K562 (cell line): Measurements from ENCODE around the gene FMN2. TPM values are rescaled to one million over a fixed set of nuclear protein-coding genes. Genes with fewer than 3 reads are reported as not detected.

Experiments used
- ATAC-seq: fragments of 200-7000 bp; cut with Tn5 transposase; 3 replicates; pipeline ENCODE4 v1.9.1; 2020; ENCODE audit warnings: moderate library complexity
- BruUV-seq: library from RNA; stranded (reverse); fragments of 400-500 nt; replicated peaks from 2 replicates; lab custom pipeline; 2021; lab: Mats Ljungman, UMichigan
- CTCF ChIA-PET: fragments of 300-600 bp; formaldehyde crosslinking; extraction: SDS; loops from one replicate; lab custom pipeline; 2021; ENCODE audit warnings: low intra/inter-chr PET ratio; lab: Yijun Ruan, JAX
- POLR2A ChIA-PET: fragments of 300-600, 350-650 bp; sonication (Branson Sonifier 250); formaldehyde crosslinking; extraction: SDS; loops from one replicate; lab custom pipeline; 2021; ENCODE audit warnings: antibody characterized with exemption, inconsistent platforms; lab: Yijun Ruan, JAX
- DNase-seq, 4 experiments: peaks; one replicate each; pipeline versions ENCODE4 v3.0.0 to v3.0.0-alpha.2; 2011 to 2018; ENCODE audit warnings: low spot score in 3 of 4, mixed read lengths in 3 of 4; ENCODE audit errors: extremely low read depth in 1 of 4
- FAIRE-seq: peaks from 2 replicates; lab custom pipeline; 2011; peaks lifted over from hg19 to GRCh38; lab: Jason Lieb, UNC
- H2AFZ ChIP-seq: 2 replicates; pipeline ENCODE4 v1.6.0; 2011; ENCODE audit warnings: low read depth, low read length, control low read depth, inconsistent platforms
- H3K27ac ChIP-seq: fragments of 200-600 bp; 3 replicates; pipeline ENCODE4 v1.8.0; 2011; ENCODE audit warnings: low read depth, mild to moderate bottlenecking, control low read depth, inconsistent platforms, low read length, moderate library complexity, mixed read lengths; ENCODE audit errors: extremely low read depth
- H3K27me3 ChIP-seq, 2 experiments: fragments of 300-600 bp in 1 of 2; 2 replicates in 1 of 2; 3 replicates in 1 of 2; pipeline versions ENCODE4 v1.6.0 to v1.8.0; 2011; ENCODE audit warnings: inconsistent platforms in 2 of 2, low read length in 2 of 2, mild to moderate bottlenecking in 1 of 2, mixed read lengths in 1 of 2, moderate library complexity in 1 of 2; ENCODE audit not compliant: control insufficient read depth in 2 of 2, insufficient read depth in 2 of 2
- H3K36me3 ChIP-seq: fragments of 300-600 bp; 3 replicates; pipeline ENCODE4 v1.8.0; 2011; ENCODE audit warnings: mild to moderate bottlenecking, low read length, inconsistent platforms; ENCODE audit not compliant: control insufficient read depth, insufficient read depth
- H3K4me1 ChIP-seq, 2 experiments: fragments of 200-600 bp in 1 of 2; replicated peaks in 1 of 2; 2 replicates in 1 of 2; 3 replicates in 1 of 2; pipeline versions ENCODE4 v1.5.1 to v1.8.0; 2011; ENCODE audit warnings: inconsistent platforms in 2 of 2, low read length in 2 of 2, mild to moderate bottlenecking in 1 of 2, mixed read lengths in 1 of 2, moderate library complexity in 1 of 2; ENCODE audit not compliant: control insufficient read depth in 2 of 2, insufficient read depth in 2 of 2
- H3K4me2 ChIP-seq: 2 replicates; pipeline ENCODE4 v1.6.1; 2011; ENCODE audit warnings: low read length, control low read depth, inconsistent platforms, mixed read lengths; ENCODE audit not compliant: insufficient read depth
- H3K4me3 ChIP-seq: fragments of 200-600 bp; sonication (generic), shearing (Covaris generic); 2 replicates; pipeline ENCODE4 v1.5.1; 2016; ENCODE audit warnings: control low read depth, inconsistent platforms
- H3K79me2 ChIP-seq: fragments of 200-600 bp; 3 replicates; pipeline ENCODE4 v1.8.0; 2011; ENCODE audit warnings: low read length, inconsistent platforms; ENCODE audit not compliant: control insufficient read depth, insufficient read depth
- H3K9ac ChIP-seq, 2 experiments: 2 replicates each; pipeline versions ENCODE4 v1.6.0 to v1.6.1; 2011; ENCODE audit warnings: low read depth in 2 of 2, low read length in 2 of 2, control low read depth in 1 of 2, inconsistent platforms in 1 of 2, mild to moderate bottlenecking in 1 of 2, mixed read lengths in 1 of 2; ENCODE audit not compliant: insufficient read depth in 1 of 2
- H3K9me1 ChIP-seq: one replicate; pipeline ENCODE4 v1.6.0; 2011; ENCODE audit warnings: inconsistent platforms, mild to moderate bottlenecking, low read length, moderate library complexity; ENCODE audit not compliant: control insufficient read depth, insufficient read depth
- H3K9me3 ChIP-seq: replicated peaks from 2 replicates; pipeline ENCODE4 v1.5.1; 2011; ENCODE audit warnings: low read depth, low read length, inconsistent platforms; ENCODE audit not compliant: control insufficient read depth, insufficient read depth
- H4K20me1 ChIP-seq: replicated peaks from 2 replicates; pipeline ENCODE4 v1.6.1; 2011; ENCODE audit warnings: low read length, inconsistent platforms, mixed read lengths; ENCODE audit not compliant: control insufficient read depth, insufficient read depth
- BRF1 ChIP-seq: IDR thresholded peaks from 3 replicates; pipeline ENCODE4 v1.6.1; 2011; ENCODE audit warnings: borderline replicate concordance, mild to moderate bottlenecking; ENCODE audit not compliant: insufficient read length; ENCODE audit errors: extremely low read depth
- NR0B1 ChIP-seq: fragments of 450-650 bp; IDR thresholded peaks from one replicate; pipeline ENCODE4 v1.6.1; 2018; ENCODE audit warnings: mild to moderate bottlenecking, moderate library complexity; ENCODE audit not compliant: partially characterized antibody
- SFPQ ChIP-seq: fragments of 200-400 bp; formaldehyde crosslinking; IDR thresholded peaks from 2 replicates; pipeline ENCODE4 v1.6.1; 2017; ENCODE audit warnings: mild to moderate bottlenecking, low read depth, low read length, moderate library complexity
- SMAD3 ChIP-seq: fragments of 450-650 bp; formaldehyde crosslinking; conservative IDR thresholded peaks from 2 replicates; pipeline ENCODE4 v1.4.0; 2020; ENCODE audit warnings: mild to moderate bottlenecking
- ZBTB12 ChIP-seq: fragments of 250-450 bp; sonication (Bioruptor Pico); IDR thresholded peaks from 2 replicates; pipeline ENCODE4 v1.4.0; 2020
- ZBTB43 ChIP-seq: sonication (generic); formaldehyde crosslinking; IDR thresholded peaks from 2 replicates; pipeline ENCODE4 v1.8.0; 2023; ENCODE audit warnings: mild to moderate bottlenecking, missing genetic modification reagents
- ZFP30 ChIP-seq: fragments of 250-450 bp; sonication (Bioruptor Pico); IDR thresholded peaks from 2 replicates; pipeline ENCODE4 v1.8.0; 2022; ENCODE audit warnings: moderate library complexity, mild to moderate bottlenecking, inconsistent platforms, borderline replicate concordance
- ZNF830 ChIP-seq: fragments of 250-450 bp; sonication (Bioruptor Pico); IDR thresholded peaks from 2 replicates; pipeline ENCODE4 v1.5.0; 2021; ENCODE audit warnings: mild to moderate bottlenecking
- WGBS: fragments of 100-300 bp; shearing (Covaris generic); methylation state at CpG from one replicate; pipeline ENCODE4 v1.1.6; 2016; ENCODE audit warnings: low coverage, mixed read lengths; ENCODE audit not compliant: insufficient coverage; ENCODE audit errors: missing lambda C conversion rate; 5-methylcytosine and 5-hydroxymethylcytosine counted together
- in situ Hi-C: fragments of 300-500 bp; cut with MboI; formaldehyde crosslinking; loops from 4 replicates; pipeline ENCODE4 v1.15.0; 2018; ENCODE audit warnings: inconsistent platforms, mixed read lengths
- intact Hi-C: fragments of 100-400 bp; cut with micrococcal nuclease; formaldehyde crosslinking; loops from 2 replicates; pipeline ENCODE4 v1.14.2; 2022
- polyA plus RNA-seq, 8 experiments: library from polyadenylated mRNA; depleted of rRNA in 4 of 8; stranded (reverse) in 5 of 8; unstranded in 3 of 8; fragments of >200 nt; fragmentation: Nextera tagmentation in 2 of 8; fragmentation: Illumina TruSeq in 1 of 8; extraction: Ambion mirVana in 2 of 8; extraction: Trizol in 1 of 8; gene quantifications; 2 replicates each; pipeline versions ENCODE4 v1.2.1 to v1.2.3, GENCODE V29; 2011 to 2014; ENCODE audit warnings: inconsistent platforms in 1 of 8, missing spikeins in 1 of 8
- total RNA-seq, 7 experiments: library from RNA; depleted of rRNA in 6 of 7; stranded (reverse); fragments of >200 nt in 6 of 7; fragmentation: Illumina TruSeq in 2 of 7; extraction: Trizol in 2 of 7; gene quantifications; 2 replicates each; pipeline versions ENCODE4 v1.2.1 to v1.2.3, GENCODE V29; 2011 to 2021; ENCODE audit warnings: low replicate concordance in 1 of 7
- TF ChIP-seq, protein P1 (sequence below), 2 experiments: fragments of 450-650 bp; IDR thresholded peaks; 2 replicates each; pipeline ENCODE4 v1.6.1; 2018; ENCODE audit warnings: mild to moderate bottlenecking in 2 of 2, low read depth in 1 of 2; ENCODE audit not compliant: partially characterized antibody in 2 of 2

Gene FMN2
- total and polyA plus RNA-seq, 9 of the 15 experiments (the other 6 are each of a cell fraction or from before 2014, with no cell fraction given), result 0.15 to 0.45 (median 0.16) TPM; not detected in 3

DNA sequence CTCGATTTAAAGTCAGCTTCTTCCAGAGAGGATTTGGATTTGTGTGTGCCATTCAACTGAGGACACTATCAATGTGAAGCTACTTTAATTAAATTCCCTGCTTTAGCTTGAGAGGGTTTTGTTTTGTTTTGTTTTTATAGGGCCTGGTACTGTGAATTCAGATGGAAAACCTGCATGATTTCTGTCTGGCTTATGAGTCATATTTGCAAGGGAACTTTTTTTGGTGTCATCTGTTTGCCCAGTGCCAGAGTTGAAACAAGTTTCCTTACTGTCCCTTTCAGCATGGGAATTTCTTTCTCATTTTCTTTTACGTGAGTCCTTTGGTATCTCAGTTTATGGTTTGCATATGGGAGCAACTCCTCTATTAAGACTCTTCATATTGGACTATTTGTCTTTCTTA, 325.6 kb downstream of the FMN2 start (continued):
- TF ChIP-seq, protein P1, sequence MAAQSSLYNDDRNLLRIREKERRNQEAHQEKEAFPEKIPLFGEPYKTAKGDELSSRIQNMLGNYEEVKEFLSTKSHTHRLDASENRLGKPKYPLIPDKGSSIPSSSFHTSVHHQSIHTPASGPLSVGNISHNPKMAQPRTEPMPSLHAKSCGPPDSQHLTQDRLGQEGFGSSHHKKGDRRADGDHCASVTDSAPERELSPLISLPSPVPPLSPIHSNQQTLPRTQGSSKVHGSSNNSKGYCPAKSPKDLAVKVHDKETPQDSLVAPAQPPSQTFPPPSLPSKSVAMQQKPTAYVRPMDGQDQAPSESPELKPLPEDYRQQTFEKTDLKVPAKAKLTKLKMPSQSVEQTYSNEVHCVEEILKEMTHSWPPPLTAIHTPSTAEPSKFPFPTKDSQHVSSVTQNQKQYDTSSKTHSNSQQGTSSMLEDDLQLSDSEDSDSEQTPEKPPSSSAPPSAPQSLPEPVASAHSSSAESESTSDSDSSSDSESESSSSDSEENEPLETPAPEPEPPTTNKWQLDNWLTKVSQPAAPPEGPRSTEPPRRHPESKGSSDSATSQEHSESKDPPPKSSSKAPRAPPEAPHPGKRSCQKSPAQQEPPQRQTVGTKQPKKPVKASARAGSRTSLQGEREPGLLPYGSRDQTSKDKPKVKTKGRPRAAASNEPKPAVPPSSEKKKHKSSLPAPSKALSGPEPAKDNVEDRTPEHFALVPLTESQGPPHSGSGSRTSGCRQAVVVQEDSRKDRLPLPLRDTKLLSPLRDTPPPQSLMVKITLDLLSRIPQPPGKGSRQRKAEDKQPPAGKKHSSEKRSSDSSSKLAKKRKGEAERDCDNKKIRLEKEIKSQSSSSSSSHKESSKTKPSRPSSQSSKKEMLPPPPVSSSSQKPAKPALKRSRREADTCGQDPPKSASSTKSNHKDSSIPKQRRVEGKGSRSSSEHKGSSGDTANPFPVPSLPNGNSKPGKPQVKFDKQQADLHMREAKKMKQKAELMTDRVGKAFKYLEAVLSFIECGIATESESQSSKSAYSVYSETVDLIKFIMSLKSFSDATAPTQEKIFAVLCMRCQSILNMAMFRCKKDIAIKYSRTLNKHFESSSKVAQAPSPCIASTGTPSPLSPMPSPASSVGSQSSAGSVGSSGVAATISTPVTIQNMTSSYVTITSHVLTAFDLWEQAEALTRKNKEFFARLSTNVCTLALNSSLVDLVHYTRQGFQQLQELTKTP (IDR thresholded peaks at IDR 0.05; ENCODE audit: low read depth in 1 of 2, partially characterized antibody in 2 of 2), result no peak

DNA sequence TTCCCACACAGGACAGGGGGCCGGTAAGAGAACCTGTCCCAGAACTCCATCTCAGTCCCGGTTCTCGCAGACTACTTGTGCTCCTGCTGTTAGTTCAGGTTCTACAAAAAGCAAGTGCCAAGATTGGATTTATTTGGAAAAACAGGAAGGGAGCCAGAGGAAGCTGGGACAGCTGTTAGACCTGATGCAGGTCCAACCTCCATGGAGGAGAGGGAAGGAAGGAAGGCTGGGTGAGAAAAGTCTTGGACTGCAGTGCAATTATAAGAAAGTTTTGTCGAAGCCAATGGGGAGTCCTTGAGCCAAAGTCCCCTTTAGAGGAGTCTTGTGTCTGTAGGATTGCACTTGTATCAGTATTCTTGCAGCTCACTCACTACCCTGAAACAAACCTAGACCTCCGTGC, 329.1 kb downstream of the FMN2 start:
- H3K9me1 ChIP-seq, result no peaks in the 10 kb centered on the region
- no peaks in the 10 kb centered on the region for H3K9me3 ChIP-seq
- H3K36me3 ChIP-seq, result no peaks in the 10 kb centered on the region
- ChIA-PET CTCF (no interaction called here), POLR2A (no interaction called here)
- no TSS peak for BruUV-seq
- H3K4me1 ChIP-seq, result no peaks in the 10 kb centered on the region
- DNase-seq (no peak), ATAC-seq (no peak), FAIRE-seq (no peak)
- intact Hi-C loops (no loop called here), in situ Hi-C loops (no loop called here)
- no peak overlapping the region for H2AFZ ChIP-seq
- H3K4me2 ChIP-seq, result no peak overlapping the region
- H4K20me1 ChIP-seq, result no peaks in the 10 kb centered on the region
- no peaks in the 10 kb centered on the region for H3K79me2 ChIP-seq
- H3K4me3 ChIP-seq, result no peak overlapping the region
- 4% methylated on average over 5 of the region's 5 CpGs for WGBS
- H3K27me3 ChIP-seq, result no peaks in the 10 kb centered on the region
- no peak overlapping the region for H3K9ac ChIP-seq
- no peak overlapping the region for H3K27ac ChIP-seq
- no peak for TF ChIP-seq ZNF830 (CRISPR knock-in tag)
- TF ChIP-seq SFPQ, result no peak
- no peak for TF ChIP-seq ZFP30 (CRISPR knock-in tag)
- no peak for TF ChIP-seq ZBTB43 (CRISPR knock-in tag)
- TF ChIP-seq BRF1, result no peak
- no peak for TF ChIP-seq SMAD3 (CRISPR knock-in tag)
- TF ChIP-seq ZBTB12 (CRISPR knock-in tag), result no peak
- TF ChIP-seq NR0B1, result no peak
